NCI-H345 treated with DMSO at 0.1 percent for 48 hours (cell line): Measurements from ENCODE around the gene TIPARP.
A peak's percentile ranks its signal among the peaks of the same experiment; 100 is the strongest.

ENCODE experiments used
- DNase-seq: peaks from one replicate; lab custom pipeline; 2025; ENCODE audit not compliant: unreplicated experiment; lab: John Stamatoyannopoulos, UW

TIPARP gene

GRCh38 chr3:156675830-156676767 lies 1.7 kb downstream of the TIPARP start:
- peak; percentile 9 for DNase-seq

DNA sequence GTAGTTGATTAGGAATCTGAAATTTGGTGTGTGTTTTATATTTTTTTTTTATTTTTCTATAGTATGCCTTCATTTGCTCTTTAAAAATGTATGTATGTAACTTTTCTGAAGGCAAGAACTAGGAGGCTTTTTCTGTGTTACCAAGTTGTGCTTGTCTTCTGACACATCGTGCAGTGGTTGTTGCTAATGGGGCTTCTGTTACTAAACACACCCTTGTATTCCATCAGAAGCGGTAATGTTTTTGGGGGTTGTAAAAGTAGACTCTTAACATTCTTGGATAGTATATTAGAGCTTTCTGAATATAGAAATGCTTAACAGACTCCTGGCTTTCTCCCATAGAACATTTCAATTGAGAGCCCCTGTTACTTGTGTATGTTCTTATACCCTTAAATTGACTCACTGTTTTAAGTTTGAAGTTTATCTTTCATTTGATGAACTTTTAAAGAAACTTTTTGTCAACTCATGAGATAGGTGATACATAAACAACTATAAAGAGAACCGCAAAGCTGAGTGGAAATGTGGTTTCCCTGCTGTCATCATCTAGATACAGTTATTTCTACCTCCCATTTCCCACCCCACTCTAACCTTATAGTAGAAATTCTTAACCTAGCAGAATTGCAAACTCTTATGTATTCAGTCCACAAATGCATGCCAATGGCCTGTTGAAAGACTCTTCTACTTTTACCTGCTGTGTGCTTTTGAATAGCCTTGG lies 2.5 kb downstream of the TIPARP start:
- no peak for DNase-seq

DNA sequence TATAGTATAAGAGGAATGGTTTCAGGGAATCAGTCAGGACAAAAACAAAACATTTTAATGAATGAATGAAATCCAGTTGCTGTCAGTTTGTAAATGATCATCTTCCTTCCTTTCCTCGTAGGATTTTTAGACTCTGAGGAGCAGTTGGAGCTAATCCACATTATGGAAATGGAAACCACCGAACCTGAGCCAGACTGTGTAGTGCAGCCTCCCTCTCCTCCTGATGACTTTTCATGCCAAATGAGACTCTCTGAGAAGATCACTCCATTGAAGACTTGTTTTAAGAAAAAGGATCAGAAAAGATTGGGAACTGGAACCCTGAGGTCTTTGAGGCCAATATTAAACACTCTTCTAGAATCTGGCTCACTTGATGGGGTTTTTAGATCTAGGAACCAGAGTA lies 3.1 kb downstream of the TIPARP start:
- DNase-seq: no peak

GRCh38 chr3:156678197-156678596 lies 3.8 kb downstream of the TIPARP start:
- DNase-seq: no peak

- no peak for DNase-seq
Measured at GRCh38 chr3:156680243-156680914, 6.0 kb downstream of the TIPARP start.

DNA sequence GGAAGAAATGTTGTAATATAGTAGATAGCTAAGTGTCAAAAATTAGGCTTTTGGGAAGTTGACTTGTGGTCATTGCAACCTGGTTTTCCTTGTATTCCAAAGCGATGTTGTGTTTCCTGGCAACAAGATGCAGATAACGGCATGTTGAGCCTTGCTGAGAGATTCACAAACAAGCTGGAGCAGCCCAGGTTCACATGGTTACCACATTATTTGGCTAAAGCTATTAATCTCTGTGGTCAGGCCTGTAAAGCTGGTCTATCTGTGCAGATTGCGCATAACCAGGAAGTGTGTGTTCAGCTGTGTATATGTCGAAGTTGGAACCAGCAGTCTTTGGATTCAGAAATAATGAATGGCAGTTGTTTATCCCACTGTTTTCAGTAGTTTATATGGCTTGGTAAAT lies 6.6 kb downstream of the TIPARP start:
- DNase-seq: no peak

GRCh38 chr3:156682501-156682900 lies 8.1 kb downstream of the TIPARP start:
- DNase-seq: no peak

GRCh38 chr3:156682963-156683362 lies 8.6 kb downstream of the TIPARP start:
- no peak for DNase-seq

GRCh38 chr3:156685198-156685597 lies 10.8 kb downstream of the TIPARP start:
- DNase-seq: no peak

- DNase-seq: no peak
Measured at GRCh38 chr3:156685752-156686151, 11.4 kb downstream of the TIPARP start.

GRCh38 chr3:156687023-156687422 lies 12.6 kb downstream of the TIPARP start:
- DNase-seq: no peak

- no peak for DNase-seq
Measured at GRCh38 chr3:156688632-156689452, 14.5 kb downstream of the TIPARP start.

DNA sequence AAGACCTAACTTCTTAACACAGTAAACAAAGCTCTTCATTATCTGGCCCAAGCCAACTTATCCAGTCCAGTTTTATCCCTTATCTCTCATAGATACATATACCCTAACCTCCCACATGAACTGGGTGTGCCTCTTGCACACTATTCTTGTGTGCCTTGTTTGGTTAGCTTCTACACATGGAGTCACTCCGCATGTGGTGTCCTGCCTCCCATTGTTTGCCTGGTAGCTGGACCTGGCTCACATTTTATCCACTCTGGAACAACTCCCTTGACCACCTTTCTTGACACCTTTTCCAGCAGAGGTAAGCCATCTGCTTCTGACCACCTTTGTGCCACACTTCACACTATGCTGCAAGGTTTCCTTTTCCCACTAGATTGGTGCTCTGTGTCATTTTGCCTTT lies 15.2 kb downstream of the TIPARP start:
- no peak for DNase-seq

GRCh38 chr3:156691920-156692319 lies 17.5 kb downstream of the TIPARP start:
- DNase-seq: no peak

DNA sequence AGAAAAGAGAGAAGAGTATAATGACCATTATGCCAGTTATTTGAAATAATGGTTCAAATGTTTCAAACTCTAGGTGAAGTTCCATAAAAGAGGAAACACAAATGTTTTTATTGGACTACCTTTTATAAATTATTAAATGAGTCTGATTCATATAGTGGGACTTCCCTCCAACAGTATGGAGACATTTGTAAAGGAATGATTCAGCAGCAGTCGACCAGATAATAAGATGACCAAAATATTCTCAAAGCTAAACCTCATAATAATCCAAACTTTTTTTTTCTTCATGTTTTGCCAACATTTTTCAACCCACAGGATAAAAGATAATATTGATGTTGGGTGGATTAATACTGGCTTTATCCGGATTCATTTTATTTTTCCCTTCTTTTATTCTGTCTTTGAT lies 18.8 kb downstream of the TIPARP start:
- no peak for DNase-seq

DNA sequence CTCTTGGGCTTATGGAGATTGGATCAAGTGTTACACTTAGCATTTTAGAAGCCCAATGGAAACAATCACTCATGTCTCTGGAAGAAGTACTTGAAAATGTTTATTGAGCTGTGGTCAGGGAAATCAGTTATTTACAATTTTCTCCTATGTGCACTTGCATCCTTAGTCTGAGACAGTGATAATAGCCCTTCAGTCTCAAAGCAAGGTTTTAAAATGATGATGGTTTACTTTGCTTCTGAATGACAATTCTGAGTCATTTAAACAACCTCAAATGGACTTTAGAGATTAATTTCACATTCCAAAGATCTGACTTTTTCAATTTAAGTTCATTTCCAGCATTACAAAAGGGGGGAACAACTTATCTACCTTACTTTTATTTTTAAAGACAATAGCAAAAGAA lies 20.1 kb downstream of the TIPARP start:
- DNase-seq: no peak

- no peak for DNase-seq
Measured at GRCh38 chr3:156702367-156702766, 28.0 kb downstream of the TIPARP start.

GRCh38 chr3:156704370-156705036 lies 30.1 kb downstream of the TIPARP start:
- no peak for DNase-seq

GRCh38 chr3:156705761-156706616 lies 31.6 kb downstream of the TIPARP start:
- DNase-seq: no peak
